AG09309 (cell line): ENCODE results near the gene SLC15A5.

Experiments
- DNase-seq: peaks from one replicate; pipeline ENCODE4 v3.0.0-alpha.2; 2010; ENCODE audit warnings: low read depth
- H3K4me3 ChIP-seq: 2 replicates; pipeline ENCODE4 v1.5.1; 2011; ENCODE audit warnings: mild to moderate bottlenecking, low read depth, low read length, moderate library complexity; ENCODE audit not compliant: control insufficient read depth
- CTCF ChIP-seq: IDR thresholded peaks from 2 replicates; pipeline ENCODE4 v1.5.1; 2011; ENCODE audit warnings: mild to moderate bottlenecking, low read depth, low read length, inconsistent platforms; ENCODE audit not compliant: insufficient read depth, control insufficient read depth; ENCODE audit errors: missing control alignments

Gene SLC15A5

GRCh38 chr12:16175840-16176239, 101.6 kb downstream of the SLC15A5 start:
- DNase-seq, result no peak

GRCh38 chr12:16174282-16174681, 103.2 kb downstream of the SLC15A5 start:
- TF ChIP-seq CTCF, result no peak
- H3K4me3 ChIP-seq, result no peak overlapping the region
- DNase-seq, result no peak

More at GRCh38 chr12:16175840-16176239, 101.6 kb downstream of the SLC15A5 start:
- no peak for TF ChIP-seq CTCF
- H3K4me3 ChIP-seq, result no peak overlapping the region

GRCh38 chr12:16171348-16171747, 106.1 kb downstream of the SLC15A5 start:
- no peak for DNase-seq
- no peak for TF ChIP-seq CTCF
- H3K4me3 ChIP-seq, result no peak overlapping the region

GRCh38 chr12:16168078-16168477, 109.4 kb downstream of the SLC15A5 start:
- DNase-seq, result no peak
- H3K4me3 ChIP-seq, result no peak overlapping the region
- no peak for TF ChIP-seq CTCF

GRCh38 chr12:16166563-16167470, 110.7 kb downstream of the SLC15A5 start:
- TF ChIP-seq CTCF, result no peak
- H3K4me3 ChIP-seq, result no peak overlapping the region
- DNase-seq, result no peak

GRCh38 chr12:16165506-16165905, 112.0 kb downstream of the SLC15A5 start:
- DNase-seq, result no peak

More at GRCh38 chr12:16165506-16165905, 112.0 kb downstream of the SLC15A5 start:
- no peak overlapping the region for H3K4me3 ChIP-seq
- TF ChIP-seq CTCF, result peak; percentile 51
